Measurements from ENCODE around the gene C10orf71.

GRCh38 chr10:49363309-49364031, 64.5 kb downstream of the C10orf71 start:
- TF ChIP-seq CTCF (IDR thresholded peaks at IDR 0.05) = no peak
- no peak for TF ChIP-seq POLR2A (IDR thresholded peaks at IDR 0.05)

All from heart left ventricle (tissue), 13 donors.